A549 (cell line): Measurements from ENCODE around the gene HNRNPLL. TPM values are rescaled to one million over a fixed set of nuclear protein-coding genes. Genes with fewer than 3 reads are reported as not detected.
A peak's percentile ranks its signal among the peaks of the same experiment; 100 is the strongest.

Experiments used
- ATAC-seq, 2 experiments: fragments of 200-7000 bp in 1 of 2; fragments of >200 bp in 1 of 2; cut with Nextera tagmentation in 1 of 2; cut with Tn5 transposase in 1 of 2; 3 replicates each; pipeline versions ENCODE4 v1.8.0 to v1.9.1; 2018 to 2020; ENCODE audit warnings: mild to moderate bottlenecking in 1 of 2, moderate library complexity in 1 of 2
- CTCF ChIA-PET: fragments of 300-600 bp; sonication (Branson Sonifier 250); formaldehyde crosslinking; extraction: SDS; loops from one replicate; lab custom pipeline; 2021; ENCODE audit warnings: antibody characterized with exemption, inconsistent platforms; lab: Yijun Ruan, JAX
- POLR2A ChIA-PET: fragments of 350-600 bp; formaldehyde crosslinking; extraction: SDS; loops from one replicate; lab custom pipeline; 2021; ENCODE audit warnings: antibody characterized with exemption, inconsistent platforms; lab: Yijun Ruan, JAX
- DNase-seq, 2 experiments: peaks; one replicate each; pipeline versions ENCODE4 v3.0.0 to v3.0.0-alpha.2; 2011 to 2016; ENCODE audit warnings: low read depth in 1 of 2, low spot score in 1 of 2
- FAIRE-seq: peaks from 2 replicates; lab custom pipeline; 2011; peaks lifted over from hg19 to GRCh38; lab: Jason Lieb, UNC
- H3K27ac ChIP-seq, 2 experiments: fragments of >200 bp; sonication (Bioruptor Twin); formaldehyde crosslinking; 3 replicates each; pipeline ENCODE4 v1.5.1; 2016 to 2017
- H3K4me1 ChIP-seq: fragments of >200 bp; sonication (Bioruptor Twin); formaldehyde crosslinking; 3 replicates; pipeline ENCODE4 v1.6.1; 2016
- H3K4me2 ChIP-seq: fragments of >200 bp; sonication (Bioruptor Twin); formaldehyde crosslinking; 3 replicates; pipeline ENCODE4 v1.6.1; 2016
- H3K4me3 ChIP-seq: fragments of >200 bp; sonication (Bioruptor Twin); formaldehyde crosslinking; 3 replicates; pipeline ENCODE4 v1.5.1; 2016
- H3K9me3 ChIP-seq: fragments of >200 bp; sonication (Bioruptor Twin); formaldehyde crosslinking; 3 replicates; pipeline ENCODE4 v1.6.1; 2016
- BHLHE40 ChIP-seq: IDR thresholded peaks from 2 replicates; pipeline ENCODE4 v1.6.1; 2012; ENCODE audit warnings: low read depth, low read length, inconsistent platforms
- CBX2 ChIP-seq: fragments of 200-600 bp; sonication (generic); IDR thresholded peaks from 2 replicates; pipeline ENCODE4 v1.6.1; 2016; ENCODE audit warnings: low read depth, mild to moderate bottlenecking, borderline replicate concordance
- CBX8 ChIP-seq: fragments of 200-600 bp; sonication (generic); IDR thresholded peaks from 2 replicates; pipeline ENCODE4 v1.6.1; 2016
- CHD4 ChIP-seq: fragments of 200-600 bp; sonication (generic); IDR thresholded peaks from 2 replicates; pipeline ENCODE4 v1.6.1; 2016; ENCODE audit warnings: antibody characterized with exemption, mild to moderate bottlenecking, borderline replicate concordance
- EHMT2 ChIP-seq: fragments of 200-600 bp; sonication (generic); IDR thresholded peaks from 2 replicates; pipeline ENCODE4 v1.6.1; 2016; ENCODE audit warnings: antibody characterized with exemption, low read depth, mild to moderate bottlenecking, moderate library complexity
- EP300 ChIP-seq, 2 experiments: fragments of >200 bp; sonication (Bioruptor Twin); formaldehyde crosslinking; IDR thresholded peaks; 2 replicates in 1 of 2; 3 replicates in 1 of 2; pipeline ENCODE4 v1.6.1; 2016 to 2017
- ESRRA ChIP-seq: fragments of 150-350 bp; IDR thresholded peaks from 2 replicates; pipeline ENCODE4 v1.6.1; 2014; ENCODE audit warnings: mild to moderate bottlenecking, low read length, borderline replicate concordance
- HEYL ChIP-seq: fragments of 250-450 bp; sonication (Bioruptor Pico); IDR thresholded peaks from 2 replicates; pipeline ENCODE4 v1.8.0; 2021; ENCODE audit warnings: mild to moderate bottlenecking, moderate library complexity
- HOXB5 ChIP-seq: fragments of 250-450 bp; sonication (Bioruptor Pico); IDR thresholded peaks from 2 replicates; pipeline ENCODE4 v1.5.0; 2020; ENCODE audit warnings: mild to moderate bottlenecking, moderate library complexity
- MAZ ChIP-seq: fragments of 150-350 bp; IDR thresholded peaks from 2 replicates; pipeline ENCODE4 v1.6.1; 2014; ENCODE audit warnings: antibody characterized with exemption, low read depth, low read length, borderline replicate concordance
- PHF8 ChIP-seq: fragments of 200-600 bp; sonication (generic); IDR thresholded peaks from 2 replicates; pipeline ENCODE4 v1.6.1; 2016; ENCODE audit warnings: low read depth, mild to moderate bottlenecking, antibody characterized with exemption, moderate library complexity, borderline replicate concordance
- POLR2A ChIP-seq: IDR thresholded peaks from 2 replicates; pipeline ENCODE4 v1.6.1; 2012; ENCODE audit warnings: mild to moderate bottlenecking, low read length
- SREBF2 ChIP-seq: fragments of 450-650 bp; IDR thresholded peaks from 2 replicates; pipeline ENCODE4 v1.6.1; 2014; ENCODE audit warnings: mild to moderate bottlenecking, moderate library complexity
- TFCP2L1 ChIP-seq: fragments of 250-450 bp; sonication (Bioruptor Pico); IDR thresholded peaks from 2 replicates; pipeline ENCODE4 v1.5.0; 2021; ENCODE audit warnings: mild to moderate bottlenecking
- TP53 ChIP-seq: fragments of 250-450 bp; sonication (Bioruptor Pico); IDR thresholded peaks from 2 replicates; pipeline ENCODE4 v1.5.0; 2021; ENCODE audit warnings: mild to moderate bottlenecking, moderate library complexity
- WGBS: methylation state at CpG from one replicate; pipeline ENCODE4 v1.1.6; 2017; ENCODE audit errors: missing lambda C conversion rate; 5-methylcytosine and 5-hydroxymethylcytosine counted together
- polyA plus RNA-seq, 4 experiments: library from polyadenylated mRNA; depleted of rRNA in 3 of 4; stranded (reverse); fragments of >200 nt; fragmentation: RNase III in 1 of 4; extraction: RNeasy Plus Mini Kit Qiagen cat#74134 plus additional on column Dnase treatment in 1 of 4; gene quantifications; 2 replicates in 3 of 4; 3 replicates in 1 of 4; pipeline ENCODE4 v1.2.3, GENCODE V29; 2011 to 2017
- TF ChIP-seq, protein P1 (sequence below): fragments of >200 bp; sonication (Bioruptor Twin); formaldehyde crosslinking; IDR thresholded peaks from 3 replicates; pipeline ENCODE4 v1.5.1; 2016
- TF ChIP-seq, protein P2 (sequence below): fragments of 250-450 bp; sonication (Bioruptor Pico); IDR thresholded peaks from 2 replicates; pipeline ENCODE4 v1.5.0; 2021; ENCODE audit warnings: mild to moderate bottlenecking, moderate library complexity, borderline replicate concordance
- TF ChIP-seq, protein P3 (sequence below): IDR thresholded peaks from 2 replicates; pipeline ENCODE4 v1.6.1; 2012
- TF ChIP-seq, protein P4 (sequence below): fragments of 200-600 bp; sonication (generic); IDR thresholded peaks from 2 replicates; pipeline ENCODE4 v1.6.1; 2016; ENCODE audit warnings: antibody characterized with exemption, mild to moderate bottlenecking, moderate library complexity
- TF ChIP-seq, protein P5 (sequence below): fragments of 450-650 bp; IDR thresholded peaks from 2 replicates; pipeline ENCODE4 v1.6.1; 2014; ENCODE audit warnings: antibody characterized with exemption
- TF ChIP-seq, protein P6 (sequence below): fragments of >200 bp; sonication (Bioruptor Twin); formaldehyde crosslinking; IDR thresholded peaks from 2 replicates; pipeline ENCODE4 v1.6.1; 2016

Gene HNRNPLL
- polyA plus RNA-seq, 2 of the 4 experiments (the other 2 are of a cell fraction), result 39.0 to 73.8 TPM

DNA sequence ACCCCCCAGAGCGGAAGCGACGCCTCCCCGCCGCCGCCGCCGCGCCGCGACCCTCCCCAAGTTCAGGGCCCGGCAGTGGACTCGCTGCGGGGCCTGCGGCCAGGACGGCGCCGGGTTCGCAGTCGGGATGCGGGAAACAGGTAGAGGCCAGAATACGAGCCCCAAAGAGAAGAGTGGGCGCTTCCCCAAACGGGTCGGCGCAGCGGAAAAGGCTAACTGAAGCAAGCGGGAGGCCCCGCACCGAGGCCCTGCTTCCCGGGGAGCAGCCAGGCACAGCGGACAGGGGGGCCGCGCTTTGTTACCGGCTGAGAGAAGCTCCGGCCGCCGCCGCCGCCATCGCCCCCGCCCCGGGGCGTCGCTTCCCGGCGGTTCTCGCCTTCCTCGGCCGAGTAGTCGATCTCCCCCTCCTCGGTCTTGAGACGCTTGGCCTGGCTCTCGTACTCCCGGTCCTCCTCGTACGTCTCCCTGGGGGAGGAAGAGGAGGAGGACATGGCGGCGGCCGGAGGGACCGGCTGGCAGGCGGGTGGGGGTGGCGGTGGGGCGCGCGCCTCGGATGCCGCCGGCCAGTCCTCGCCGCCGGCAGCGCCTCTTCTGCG lies 494 bp downstream of the HNRNPLL start:
- TF ChIP-seq PHF8 (peak; percentile 94; the same call in 1 of the 2 replicates), TP53 (CRISPR knock-in tag) (peak; percentile 62; the same call in 1 of the 2 replicates), BHLHE40 (no peak), HEYL (CRISPR knock-in tag) (no peak), HOXB5 (CRISPR knock-in tag) (no peak), CBX8 (no peak)
- TF ChIP-seq, protein P1, sequence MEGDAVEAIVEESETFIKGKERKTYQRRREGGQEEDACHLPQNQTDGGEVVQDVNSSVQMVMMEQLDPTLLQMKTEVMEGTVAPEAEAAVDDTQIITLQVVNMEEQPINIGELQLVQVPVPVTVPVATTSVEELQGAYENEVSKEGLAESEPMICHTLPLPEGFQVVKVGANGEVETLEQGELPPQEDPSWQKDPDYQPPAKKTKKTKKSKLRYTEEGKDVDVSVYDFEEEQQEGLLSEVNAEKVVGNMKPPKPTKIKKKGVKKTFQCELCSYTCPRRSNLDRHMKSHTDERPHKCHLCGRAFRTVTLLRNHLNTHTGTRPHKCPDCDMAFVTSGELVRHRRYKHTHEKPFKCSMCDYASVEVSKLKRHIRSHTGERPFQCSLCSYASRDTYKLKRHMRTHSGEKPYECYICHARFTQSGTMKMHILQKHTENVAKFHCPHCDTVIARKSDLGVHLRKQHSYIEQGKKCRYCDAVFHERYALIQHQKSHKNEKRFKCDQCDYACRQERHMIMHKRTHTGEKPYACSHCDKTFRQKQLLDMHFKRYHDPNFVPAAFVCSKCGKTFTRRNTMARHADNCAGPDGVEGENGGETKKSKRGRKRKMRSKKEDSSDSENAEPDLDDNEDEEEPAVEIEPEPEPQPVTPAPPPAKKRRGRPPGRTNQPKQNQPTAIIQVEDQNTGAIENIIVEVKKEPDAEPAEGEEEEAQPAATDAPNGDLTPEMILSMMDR, result peak; percentile 21; the same call in 1 of the 3 replicates
- TF ChIP-seq, protein P2, sequence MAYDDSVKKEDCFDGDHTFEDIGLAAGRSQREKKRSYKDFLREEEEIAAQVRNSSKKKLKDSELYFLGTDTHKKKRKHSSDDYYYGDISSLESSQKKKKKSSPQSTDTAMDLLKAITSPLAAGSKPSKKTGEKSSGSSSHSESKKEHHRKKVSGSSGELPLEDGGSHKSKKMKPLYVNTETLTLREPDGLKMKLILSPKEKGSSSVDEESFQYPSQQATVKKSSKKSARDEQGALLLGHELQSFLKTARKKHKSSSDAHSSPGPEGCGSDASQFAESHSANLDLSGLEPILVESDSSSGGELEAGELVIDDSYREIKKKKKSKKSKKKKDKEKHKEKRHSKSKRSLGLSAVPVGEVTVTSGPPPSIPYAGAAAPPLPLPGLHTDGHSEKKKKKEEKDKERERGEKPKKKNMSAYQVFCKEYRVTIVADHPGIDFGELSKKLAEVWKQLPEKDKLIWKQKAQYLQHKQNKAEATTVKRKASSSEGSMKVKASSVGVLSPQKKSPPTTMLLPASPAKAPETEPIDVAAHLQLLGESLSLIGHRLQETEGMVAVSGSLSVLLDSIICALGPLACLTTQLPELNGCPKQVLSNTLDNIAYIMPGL (CRISPR knock-in tag), result 0 out of 2 replicates have a peak, but pooled peaks have one; percentile 30
- TF ChIP-seq, protein P3, sequence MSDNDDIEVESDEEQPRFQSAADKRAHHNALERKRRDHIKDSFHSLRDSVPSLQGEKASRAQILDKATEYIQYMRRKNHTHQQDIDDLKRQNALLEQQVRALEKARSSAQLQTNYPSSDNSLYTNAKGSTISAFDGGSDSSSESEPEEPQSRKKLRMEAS, result no peak
- ATAC-seq (peak; percentile 57 to 64), DNase-seq (peak; percentile 33 to 35), FAIRE-seq (no peak)
- H3K4me2 ChIP-seq, result peak overlapping the region; percentile 93
- ChIA-PET CTCF (interaction anchor here (0.6 to 11.8 kb wide), 27 partner anchors 11 to 287 kb away, joined by 3 to 152 read pairs (median 6); partner anchors contain the start of gene GALM), POLR2A (interaction anchor here (0.7 to 4.6 kb wide), 17 partner anchors 21 to 225 kb away, joined by 3 to 63 read pairs (median 4); partner anchors contain the start of genes ATL2, GALM and SRSF7)
- H3K9me3 ChIP-seq, result no peaks in the 10 kb centered on the region
- H3K4me3 ChIP-seq, result peak overlapping the region; percentile 91
- H3K4me1 ChIP-seq, result peaks cover 40% of the 10 kb centered on the region
- under 1% methylated on average over 57 of the region's 74 CpGs for WGBS
- H3K27ac ChIP-seq, result peak overlapping the region; percentile 95 to 97

DNA sequence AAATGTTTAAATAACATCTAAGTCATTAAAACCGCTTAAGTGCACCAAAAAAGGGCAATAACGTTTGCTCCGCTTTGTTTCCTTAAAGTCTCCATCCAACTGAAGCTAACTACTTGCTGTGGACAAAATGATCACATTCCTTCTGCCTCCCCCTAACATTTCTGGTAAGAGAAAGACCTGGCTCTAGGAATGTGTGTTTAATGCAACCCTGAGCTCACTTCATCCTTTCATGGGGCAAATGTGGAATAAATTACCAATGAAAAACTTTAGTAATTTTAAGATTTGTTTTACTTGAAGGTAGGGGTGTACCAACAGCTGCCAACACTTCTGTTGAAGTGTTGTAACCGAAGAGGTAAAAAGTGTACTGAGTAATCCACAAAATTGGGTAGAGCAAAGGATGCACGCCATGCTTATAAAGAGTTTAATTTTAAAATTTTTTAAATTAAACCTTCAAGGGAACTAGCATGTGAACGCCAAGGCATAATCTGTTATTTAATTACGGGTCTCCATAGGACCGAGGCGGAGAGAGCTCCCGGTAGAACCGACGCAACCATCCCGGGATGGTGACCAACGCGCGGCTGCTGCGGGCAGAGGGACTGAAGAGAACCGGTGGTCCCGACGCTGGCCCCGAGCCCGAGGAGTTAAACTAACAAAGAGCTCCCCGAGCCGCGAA lies 1.1 kb downstream of the HNRNPLL start:
- H3K27ac ChIP-seq, result peak overlapping the region; percentile 95 to 97
- 1% methylated on average over 25 of the region's 25 CpGs for WGBS
- peaks cover 46% of the 10 kb centered on the region for H3K4me1 ChIP-seq
- DNase-seq, result no peak
- ChIA-PET POLR2A (interaction anchor here (0.7 to 4.6 kb wide), 9 partner anchors 65 to 225 kb away, joined by 3 to 63 read pairs (median 3); partner anchors contain the start of genes ATL2, GALM and SRSF7), CTCF (interaction anchor here (0.6 to 11.8 kb wide), 21 partner anchors 10 to 286 kb away, joined by 3 to 152 read pairs (median 6); partner anchors contain the start of gene SRSF7)
- no peak for FAIRE-seq
- H3K4me2 ChIP-seq, result peak overlapping the region; percentile 93
- peak overlapping the region; percentile 91 for H3K4me3 ChIP-seq
- H3K9me3 ChIP-seq, result no peaks in the 10 kb centered on the region
- ATAC-seq, result no peak; a peak in 2 of 6 replicates
- TF ChIP-seq CHD4 (no peak), TFCP2L1 (no peak), MAZ (no peak), EHMT2 (no peak), CBX2 (no peak), POLR2A (no peak), CBX8 (no peak), ESRRA (no peak), EP300 (IDR thresholded peaks at IDR 0.05) (no peak), SREBF2 (no peak)
- TF ChIP-seq, protein P4, sequence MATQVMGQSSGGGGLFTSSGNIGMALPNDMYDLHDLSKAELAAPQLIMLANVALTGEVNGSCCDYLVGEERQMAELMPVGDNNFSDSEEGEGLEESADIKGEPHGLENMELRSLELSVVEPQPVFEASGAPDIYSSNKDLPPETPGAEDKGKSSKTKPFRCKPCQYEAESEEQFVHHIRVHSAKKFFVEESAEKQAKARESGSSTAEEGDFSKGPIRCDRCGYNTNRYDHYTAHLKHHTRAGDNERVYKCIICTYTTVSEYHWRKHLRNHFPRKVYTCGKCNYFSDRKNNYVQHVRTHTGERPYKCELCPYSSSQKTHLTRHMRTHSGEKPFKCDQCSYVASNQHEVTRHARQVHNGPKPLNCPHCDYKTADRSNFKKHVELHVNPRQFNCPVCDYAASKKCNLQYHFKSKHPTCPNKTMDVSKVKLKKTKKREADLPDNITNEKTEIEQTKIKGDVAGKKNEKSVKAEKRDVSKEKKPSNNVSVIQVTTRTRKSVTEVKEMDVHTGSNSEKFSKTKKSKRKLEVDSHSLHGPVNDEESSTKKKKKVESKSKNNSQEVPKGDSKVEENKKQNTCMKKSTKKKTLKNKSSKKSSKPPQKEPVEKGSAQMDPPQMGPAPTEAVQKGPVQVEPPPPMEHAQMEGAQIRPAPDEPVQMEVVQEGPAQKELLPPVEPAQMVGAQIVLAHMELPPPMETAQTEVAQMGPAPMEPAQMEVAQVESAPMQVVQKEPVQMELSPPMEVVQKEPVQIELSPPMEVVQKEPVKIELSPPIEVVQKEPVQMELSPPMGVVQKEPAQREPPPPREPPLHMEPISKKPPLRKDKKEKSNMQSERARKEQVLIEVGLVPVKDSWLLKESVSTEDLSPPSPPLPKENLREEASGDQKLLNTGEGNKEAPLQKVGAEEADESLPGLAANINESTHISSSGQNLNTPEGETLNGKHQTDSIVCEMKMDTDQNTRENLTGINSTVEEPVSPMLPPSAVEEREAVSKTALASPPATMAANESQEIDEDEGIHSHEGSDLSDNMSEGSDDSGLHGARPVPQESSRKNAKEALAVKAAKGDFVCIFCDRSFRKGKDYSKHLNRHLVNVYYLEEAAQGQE, result no peak
- TF ChIP-seq, protein P5, sequence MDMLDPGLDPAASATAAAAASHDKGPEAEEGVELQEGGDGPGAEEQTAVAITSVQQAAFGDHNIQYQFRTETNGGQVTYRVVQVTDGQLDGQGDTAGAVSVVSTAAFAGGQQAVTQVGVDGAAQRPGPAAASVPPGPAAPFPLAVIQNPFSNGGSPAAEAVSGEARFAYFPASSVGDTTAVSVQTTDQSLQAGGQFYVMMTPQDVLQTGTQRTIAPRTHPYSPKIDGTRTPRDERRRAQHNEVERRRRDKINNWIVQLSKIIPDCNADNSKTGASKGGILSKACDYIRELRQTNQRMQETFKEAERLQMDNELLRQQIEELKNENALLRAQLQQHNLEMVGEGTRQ, result no peak
- TF ChIP-seq, protein P6, sequence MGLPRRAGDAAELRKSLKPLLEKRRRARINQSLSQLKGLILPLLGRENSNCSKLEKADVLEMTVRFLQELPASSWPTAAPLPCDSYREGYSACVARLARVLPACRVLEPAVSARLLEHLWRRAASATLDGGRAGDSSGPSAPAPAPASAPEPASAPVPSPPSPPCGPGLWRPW, result no peak
- TF ChIP-seq, protein P3, result no peak
- TF ChIP-seq, protein P1, result no peak
